Transverse colon (tissue), 4 donors: ENCODE measurements around the gene ZBTB4. TPM values are rescaled to one million over a fixed set of nuclear protein-coding genes. Genes with fewer than 3 reads are reported as not detected.

ENCODE experiments used
- DNase-seq: peaks from one replicate; pipeline ENCODE4 v3.0.0-alpha.2; 2019
- H3K27ac ChIP-seq, 4 donors: fragments of 200-600 bp; sonication (generic); 2 replicates each; pipeline ENCODE4 v1.5.1; 2016 to 2018; ENCODE audit warnings: inconsistent platforms in 4 of 4
- H3K27me3 ChIP-seq: fragments of 200-600 bp; sonication (generic); 2 replicates; pipeline ENCODE4 v1.5.1; 2017; ENCODE audit warnings: inconsistent platforms
- H3K36me3 ChIP-seq, 4 donors: fragments of 200-600 bp; sonication (generic); 2 replicates each; pipeline ENCODE4 v1.5.1; 2017 to 2019; ENCODE audit warnings: inconsistent platforms in 4 of 4
- H3K4me1 ChIP-seq, 4 donors: fragments of 200-600 bp; sonication (generic); 2 replicates each; pipeline ENCODE4 v1.5.1; 2017 to 2020; ENCODE audit warnings: inconsistent platforms in 4 of 4
- H3K4me3 ChIP-seq, 4 donors: fragments of 200-600 bp; sonication (generic); 1 replicate in 1 of 4; 2 replicates in 3 of 4; pipeline versions ENCODE4 v1.5.1 to v1.6.1; 2017 to 2019; ENCODE audit warnings: inconsistent platforms in 4 of 4
- H3K9me3 ChIP-seq, 2 donors: fragments of 200-600 bp; sonication (generic); 2 replicates each; pipeline ENCODE4 v1.5.1; 2017 to 2019; ENCODE audit warnings: inconsistent platforms in 2 of 2
- EP300 ChIP-seq: sonication (generic); formaldehyde crosslinking; IDR thresholded peaks from one replicate; pipeline ENCODE4 v1.6.1; 2017; ENCODE audit warnings: antibody characterized with exemption, low read depth
- POLR2A ChIP-seq: fragments of 450-650 bp; IDR thresholded peaks from one replicate; pipeline ENCODE4 v1.6.1; 2016; ENCODE audit warnings: antibody characterized with exemption, mild to moderate bottlenecking, moderate library complexity
- POLR2AphosphoS5 ChIP-seq, 3 donors: sonication (generic); formaldehyde crosslinking; IDR thresholded peaks; one replicate each; pipeline ENCODE4 v1.6.1; 2016; ENCODE audit warnings: antibody characterized with exemption in 3 of 3
- WGBS, 2 donors: methylation state at CpG; one replicate each; pipeline ENCODE4 v1.1.5; 2018; ENCODE audit warnings: low coverage in 1 of 2; 5-methylcytosine and 5-hydroxymethylcytosine counted together
- in situ Hi-C, 4 donors: fragments of 200-750 bp; cut with MboI; loops; one replicate each; pipeline versions ENCODE4 v1.15.0 to v1.15.1; 2017; ENCODE audit warnings: low sequenced_read_pairs in 3 of 4, low pct_ligation_motif_present in 1 of 4, low pct_unique_long_range_greater_than_20kb in 1 of 4
- intact Hi-C: fragments of 100-400 bp; cut with DNase I; formaldehyde crosslinking; loops from one replicate; pipeline ENCODE4 v1.15.1; 2023; ENCODE audit warnings: low total_unique reads
- total RNA-seq, 4 donors: library from RNA; depleted of rRNA; stranded (reverse); fragments of >200 nt; gene quantifications; one replicate each; pipeline ENCODE4 v1.1.0, GENCODE V29; 2016
- TF ChIP-seq, protein P1 (sequence below), 5 experiments: fragments of 200-600 bp in 3 of 5; fragments of 450-650 bp in 2 of 5; sonication (generic) in 3 of 5; IDR thresholded peaks; 1 replicate in 2 of 5; 2 replicates in 3 of 5; pipeline ENCODE4 v1.5.1; 2016 to 2017; ENCODE audit warnings: antibody characterized with exemption in 5 of 5, inconsistent platforms in 3 of 5, mild to moderate bottlenecking in 2 of 5, moderate library complexity in 1 of 5

ZBTB4 gene
- total RNA-seq, 4 donors from 2014 or later = 18.3 to 48.6 (median 23.2) TPM

- Histone ChIP-seq H3K27ac (no peak overlapping the region), H3K4me1 (peaks cover 23 to 56% (median 39%) of the 10 kb centered on the region in 4 donors), H3K9me3 (no peaks in the 10 kb centered on the region), H3K27me3 (peaks cover 59% of the 10 kb centered on the region), H3K36me3 (no peaks in the 10 kb centered on the region), H3K4me3 (no peak overlapping the region)
- DNase-seq = no peak
- in situ Hi-C loops = no loop called here
- TF ChIP-seq EP300 (no peak), POLR2AphosphoS5 (IDR thresholded peaks at IDR 0.05) (no peak), POLR2A (no peak)
- TF ChIP-seq, protein P1, sequence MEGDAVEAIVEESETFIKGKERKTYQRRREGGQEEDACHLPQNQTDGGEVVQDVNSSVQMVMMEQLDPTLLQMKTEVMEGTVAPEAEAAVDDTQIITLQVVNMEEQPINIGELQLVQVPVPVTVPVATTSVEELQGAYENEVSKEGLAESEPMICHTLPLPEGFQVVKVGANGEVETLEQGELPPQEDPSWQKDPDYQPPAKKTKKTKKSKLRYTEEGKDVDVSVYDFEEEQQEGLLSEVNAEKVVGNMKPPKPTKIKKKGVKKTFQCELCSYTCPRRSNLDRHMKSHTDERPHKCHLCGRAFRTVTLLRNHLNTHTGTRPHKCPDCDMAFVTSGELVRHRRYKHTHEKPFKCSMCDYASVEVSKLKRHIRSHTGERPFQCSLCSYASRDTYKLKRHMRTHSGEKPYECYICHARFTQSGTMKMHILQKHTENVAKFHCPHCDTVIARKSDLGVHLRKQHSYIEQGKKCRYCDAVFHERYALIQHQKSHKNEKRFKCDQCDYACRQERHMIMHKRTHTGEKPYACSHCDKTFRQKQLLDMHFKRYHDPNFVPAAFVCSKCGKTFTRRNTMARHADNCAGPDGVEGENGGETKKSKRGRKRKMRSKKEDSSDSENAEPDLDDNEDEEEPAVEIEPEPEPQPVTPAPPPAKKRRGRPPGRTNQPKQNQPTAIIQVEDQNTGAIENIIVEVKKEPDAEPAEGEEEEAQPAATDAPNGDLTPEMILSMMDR (IDR thresholded peaks at IDR 0.05) = no peak
- intact Hi-C loops = no loop called here
- 71% methylated on average over 7 of the region's 7 CpGs; no CpG with 5 or more reads in 1 of the 2 donors for WGBS, 2 donors
Observed at GRCh38 chr17:7441266-7441665, 38.2 kb downstream of the ZBTB4 start.

- DNase-seq = peak; percentile 28
- Histone ChIP-seq H3K27ac (no peak overlapping the region), H3K4me3 (no peak overlapping the region), H3K9me3 (no peaks in the 10 kb centered on the region), H3K36me3 (no peaks in the 10 kb centered on the region), H3K4me1 (peaks cover 26 to 56% (median 43%) of the 10 kb centered on the region in 4 donors), H3K27me3 (peaks cover 56% of the 10 kb centered on the region)
- TF ChIP-seq POLR2AphosphoS5 (IDR thresholded peaks at IDR 0.05) = no peak
- no peak for TF ChIP-seq EP300
- TF ChIP-seq, protein P1 (IDR thresholded peaks at IDR 0.05) = no peak
- no peak for TF ChIP-seq POLR2A
- WGBS, 2 donors = 12% methylated on average over 12 of the region's 12 CpGs; no CpG with 5 or more reads in 1 of the 2 donors
- in situ Hi-C loops = no loop called here
- intact Hi-C loops = no loop called here
Observed at GRCh38 chr17:7440834-7441195, 38.6 kb downstream of the ZBTB4 start.

DNA sequence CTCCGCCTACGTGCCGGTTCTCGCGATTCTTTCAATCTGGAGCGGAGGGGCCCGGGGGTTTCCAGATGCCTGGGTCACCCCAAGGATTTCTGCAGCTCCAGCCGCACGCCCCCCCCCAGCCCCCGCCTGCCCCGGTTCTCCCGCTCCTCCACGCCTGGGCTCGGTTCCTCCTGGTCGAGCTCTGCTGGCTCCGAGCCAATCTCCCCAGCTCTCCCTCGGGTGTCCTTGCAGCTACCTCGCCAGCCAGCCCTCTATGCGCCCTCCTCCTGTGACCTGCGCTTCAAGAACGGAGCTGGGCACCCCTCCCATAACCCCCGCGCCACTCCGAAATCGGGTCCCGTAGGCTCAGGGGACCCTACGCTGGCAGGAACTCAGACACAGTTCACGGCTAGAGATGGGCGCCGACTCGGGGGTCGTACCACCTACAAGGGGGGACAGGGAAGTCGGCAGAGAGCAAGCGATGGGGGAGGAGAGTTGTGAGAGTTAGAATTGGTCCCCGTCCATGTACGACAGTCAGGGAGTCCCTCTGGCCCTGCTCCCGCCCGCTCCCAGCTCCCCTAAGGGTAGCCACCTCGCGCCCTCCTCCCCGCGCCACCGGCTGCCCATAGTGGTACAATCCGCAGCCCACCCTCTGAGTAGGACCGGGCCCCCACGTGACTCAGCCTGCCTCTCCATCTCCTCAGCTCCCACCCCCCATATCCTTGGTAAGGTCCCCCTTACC lies 39.2 kb downstream of the ZBTB4 start:
- TF ChIP-seq, protein P1 (IDR thresholded peaks at IDR 0.05) = no peak
- TF ChIP-seq POLR2A (no peak), POLR2AphosphoS5 (IDR thresholded peaks at IDR 0.05) (no peak), EP300 (no peak)
- H3K4me3 ChIP-seq = peak overlapping the region in 3 of 4 donors; percentile 11 to 44 (median 28)
- in situ Hi-C loops = no loop called here
- peak; percentile 67 for DNase-seq
- H3K9me3 ChIP-seq = no peaks in the 10 kb centered on the region
- peaks cover 26 to 56% (median 45%) of the 10 kb centered on the region in 4 donors for H3K4me1 ChIP-seq
- WGBS, 2 donors = 0 to 3% methylated on average over 1 to 43 of the region's 46 CpGs
- intact Hi-C loops = no loop called here
- H3K36me3 ChIP-seq = no peaks in the 10 kb centered on the region
- H3K27ac ChIP-seq = no peak overlapping the region
- H3K27me3 ChIP-seq = peaks cover 50% of the 10 kb centered on the region

DNA sequence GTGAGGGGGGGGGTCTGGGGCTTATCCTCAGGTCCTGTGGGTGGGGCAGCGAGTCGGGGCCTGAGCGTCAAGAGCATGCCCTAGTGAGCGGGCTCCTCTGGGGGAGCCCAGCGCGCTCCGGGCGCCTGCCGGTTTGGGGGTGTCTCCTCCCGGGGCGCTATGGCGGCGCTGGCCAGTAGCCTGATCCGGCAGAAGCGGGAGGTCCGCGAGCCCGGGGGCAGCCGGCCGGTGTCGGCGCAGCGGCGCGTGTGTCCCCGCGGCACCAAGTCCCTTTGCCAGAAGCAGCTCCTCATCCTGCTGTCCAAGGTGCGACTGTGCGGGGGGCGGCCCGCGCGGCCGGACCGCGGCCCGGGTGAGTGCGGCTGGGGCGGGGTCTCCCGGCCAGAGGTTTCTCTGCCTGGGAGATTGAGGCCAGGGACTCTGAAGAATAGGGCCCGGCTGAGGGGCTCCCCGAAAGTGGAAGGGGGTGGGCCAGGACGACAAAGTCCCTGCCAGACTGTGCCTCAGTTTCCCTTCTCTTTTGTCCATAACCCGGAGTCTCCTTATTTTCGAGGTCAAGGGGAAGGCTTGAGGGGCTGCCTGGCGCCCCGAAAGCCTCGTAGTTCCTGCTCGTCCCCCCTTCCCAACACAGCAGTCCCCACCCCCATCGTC lies 39.8 kb downstream of the ZBTB4 start, which contains the start of gene FGF11:
Gene FGF11 (plus strand): TSS at position 51 of the 651 bp plus-strand sequence. CDS start 109 bp downstream, at position 160.
- Histone ChIP-seq H3K36me3 (no peaks in the 10 kb centered on the region), H3K27ac (no peak within 1 kb of the TSS), H3K27me3 (peaks cover 44% of the 10 kb centered on the region), H3K4me1 (peaks cover 26 to 51% (median 44%) of the 10 kb centered on the region in 4 donors), H3K4me3 (peak within 1 kb of the TSS in 3 of 4 donors; percentile 11 to 79 (median 28)), H3K9me3 (no peaks in the 10 kb centered on the region)
- in situ Hi-C loops = loop anchor here in 2 of 4 donors (10.0 kb wide), 2 partner anchors 75 to 85 kb away; partner anchors contain the start of genes KCTD11 (in 1 of the 2) and TMEM95 (in 1 of the 2)
- no peak for TF ChIP-seq POLR2AphosphoS5 (IDR thresholded peaks at IDR 0.05)
- TF ChIP-seq, protein P1 (IDR thresholded peaks at IDR 0.05) = no peak
- TF ChIP-seq POLR2A = no peak
- TF ChIP-seq EP300 = no peak
- intact Hi-C loops = loop anchor here (2.0 kb wide), 1 partner anchor 45 kb away; the partner anchor contains the start of gene POLR2A
- no peak for DNase-seq
- WGBS, 2 donors = 0 to 2% methylated on average over 7 to 17 of the region's 50 CpGs
